Skin epidermis (tissue), 12 donors: Measurements from ENCODE around the gene RET.
"Not testable (repeated sequence)": the region's sequence is repeated elsewhere in the genome, so short reads cannot be mapped to it uniquely, and the experiment has no call there.

ENCODE experiments used
- H3K27ac ChIP-seq, 21 experiments: fragments of 200-600 bp; sonication (generic) in 11 of 21; one replicate each; pipeline ENCODE4 v1.5.0; 2020; ENCODE audit warnings: mild to moderate bottlenecking in 3 of 21, inconsistent platforms in 2 of 21, moderate library complexity in 2 of 21
- H3K4me3 ChIP-seq, 7 experiments: fragments of 200-600 bp; sonication (generic) in 2 of 7; one replicate each; pipeline ENCODE4 v1.5.0; 2020; ENCODE audit warnings: inconsistent platforms in 2 of 7, mild to moderate bottlenecking in 2 of 7, moderate library complexity in 1 of 7

The RET gene

DNA sequence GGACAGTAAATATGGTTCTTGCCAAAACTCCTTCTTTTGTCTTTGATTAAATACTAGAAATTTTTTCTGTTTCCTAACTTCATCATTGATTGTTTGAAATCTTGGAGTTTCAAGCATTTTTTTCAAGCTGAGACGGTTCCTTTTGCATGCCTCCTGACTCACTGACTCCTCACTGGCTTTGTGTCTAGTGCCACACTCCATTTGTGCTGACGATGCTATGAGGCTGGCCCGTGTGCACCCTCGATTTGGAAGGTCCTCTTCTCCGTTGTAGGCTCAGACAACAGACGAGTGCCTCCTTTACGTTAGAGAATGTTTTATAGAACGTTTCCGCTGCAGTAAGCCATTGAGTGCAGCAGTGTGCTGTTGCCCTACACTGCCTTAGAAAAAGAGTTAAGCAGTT, 50.6 kb downstream of the RET start:
- no peak overlapping the region for H3K4me3 ChIP-seq
- H3K27ac ChIP-seq, result peak overlapping the region in 7 of 21 experiments; percentile 44 to 89 (median 62)

DNA sequence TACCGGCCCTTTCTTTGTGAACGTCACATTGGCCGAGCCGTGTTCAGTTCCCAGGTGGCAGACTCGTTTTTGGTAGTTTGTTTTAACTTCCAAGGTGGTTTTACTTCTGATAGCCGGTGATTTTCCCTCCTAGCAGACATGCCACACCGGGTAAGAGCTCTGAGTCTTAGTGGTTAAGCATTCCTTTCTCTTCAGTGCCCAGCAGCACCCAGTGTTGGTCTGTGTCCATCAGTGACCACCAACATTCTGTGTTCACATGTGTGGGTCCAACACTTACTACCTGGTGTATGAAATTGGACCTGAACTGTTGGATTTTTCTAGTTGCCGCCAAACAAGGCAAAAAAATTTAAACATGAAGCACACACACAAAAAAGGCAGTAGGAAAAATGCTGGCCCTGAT, 51.5 kb downstream of the RET start:
- Histone ChIP-seq H3K27ac (peak overlapping the region in 14 of 21 experiments; percentile 10 to 89 (median 70)), H3K4me3 (no peak overlapping the region)

GRCh38 chr10:43128958-43129706, 52.3 kb downstream of the RET start:
- no peak overlapping the region for H3K4me3 ChIP-seq
- peak overlapping the region in 18 of 21 experiments; percentile 41 to 89 (median 67) for H3K27ac ChIP-seq

GRCh38 chr10:43130770-43131171, 53.9 kb downstream of the RET start:
- Histone ChIP-seq H3K4me3 (no peak overlapping the region), H3K27ac (peak overlapping the region in 4 of 21 experiments; percentile 2 to 76 (median 48))

GRCh38 chr10:43131256-43131655, 54.4 kb downstream of the RET start:
- Histone ChIP-seq H3K4me3 (no peak overlapping the region), H3K27ac (peak overlapping the region in 1 of 21 experiments; percentile 75)

DNA sequence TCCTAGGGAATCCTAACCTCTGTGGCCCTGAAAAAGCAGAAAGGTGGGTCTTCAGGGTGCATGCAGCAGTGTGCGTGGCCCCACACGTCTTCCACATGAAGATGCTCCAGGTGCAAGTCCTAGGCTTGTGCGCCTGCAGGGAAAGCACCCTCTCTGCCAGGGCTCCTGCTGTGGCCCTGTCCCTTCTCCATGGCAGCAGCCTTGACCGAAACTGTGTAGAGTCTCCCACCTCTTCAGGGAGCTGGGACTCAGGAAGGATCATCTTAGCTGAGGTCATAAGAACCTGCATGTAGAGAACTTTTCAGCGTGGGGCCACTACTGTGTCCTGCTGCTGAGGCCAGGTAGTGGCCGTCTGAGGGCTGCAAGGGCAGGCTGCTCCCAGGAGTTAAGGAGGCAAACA, 55.0 kb downstream of the RET start:
- Histone ChIP-seq H3K27ac (no peak overlapping the region), H3K4me3 (no peak overlapping the region)

DNA sequence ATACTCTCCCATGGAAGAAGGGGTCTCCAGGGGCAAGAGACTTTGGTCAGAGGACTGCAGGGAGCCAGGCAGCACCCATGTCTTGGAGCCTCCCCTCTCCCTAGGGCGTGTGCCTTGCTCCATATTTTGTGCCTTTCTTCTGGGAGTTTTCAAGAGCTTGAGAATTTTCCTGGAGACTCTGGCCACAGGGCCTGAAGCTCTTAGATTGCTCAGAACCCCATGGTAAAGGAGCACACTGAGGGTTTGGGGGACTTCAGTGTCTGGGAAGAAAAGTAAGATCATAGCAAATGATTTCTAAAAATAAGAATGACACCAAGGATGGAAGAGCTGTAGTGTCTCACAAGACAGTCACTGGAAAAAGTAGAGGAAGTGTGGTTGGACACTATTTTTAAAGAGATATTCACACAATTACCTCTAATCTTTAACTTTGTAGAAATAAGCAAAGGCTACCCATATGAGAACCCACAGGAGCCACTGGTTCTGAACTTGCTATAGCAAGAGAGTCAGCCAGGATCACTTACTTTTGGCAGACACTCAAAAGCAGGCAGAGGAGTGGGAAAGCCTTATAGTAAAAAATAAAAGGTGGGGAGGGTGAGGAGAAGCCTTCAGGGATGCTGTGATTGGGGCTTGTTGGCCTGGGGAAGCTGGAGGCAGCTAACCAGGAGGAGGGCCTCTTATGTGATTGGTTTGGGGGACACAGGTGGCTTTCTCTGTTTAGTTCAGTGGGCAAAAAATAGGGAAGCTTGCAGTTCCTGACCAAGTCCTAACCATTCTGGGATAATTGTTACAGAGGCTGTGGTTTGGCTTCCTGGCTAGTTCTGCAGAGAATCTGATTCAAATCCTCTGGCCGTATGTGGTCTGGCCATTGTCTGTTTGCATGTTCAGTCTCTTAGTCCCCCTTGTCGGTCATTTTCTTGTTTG, 56.3 kb downstream of the RET start:
- H3K27ac ChIP-seq, result peak overlapping the region in 6 of 21 experiments; percentile 10 to 61 (median 48)
- no peak overlapping the region for H3K4me3 ChIP-seq

DNA sequence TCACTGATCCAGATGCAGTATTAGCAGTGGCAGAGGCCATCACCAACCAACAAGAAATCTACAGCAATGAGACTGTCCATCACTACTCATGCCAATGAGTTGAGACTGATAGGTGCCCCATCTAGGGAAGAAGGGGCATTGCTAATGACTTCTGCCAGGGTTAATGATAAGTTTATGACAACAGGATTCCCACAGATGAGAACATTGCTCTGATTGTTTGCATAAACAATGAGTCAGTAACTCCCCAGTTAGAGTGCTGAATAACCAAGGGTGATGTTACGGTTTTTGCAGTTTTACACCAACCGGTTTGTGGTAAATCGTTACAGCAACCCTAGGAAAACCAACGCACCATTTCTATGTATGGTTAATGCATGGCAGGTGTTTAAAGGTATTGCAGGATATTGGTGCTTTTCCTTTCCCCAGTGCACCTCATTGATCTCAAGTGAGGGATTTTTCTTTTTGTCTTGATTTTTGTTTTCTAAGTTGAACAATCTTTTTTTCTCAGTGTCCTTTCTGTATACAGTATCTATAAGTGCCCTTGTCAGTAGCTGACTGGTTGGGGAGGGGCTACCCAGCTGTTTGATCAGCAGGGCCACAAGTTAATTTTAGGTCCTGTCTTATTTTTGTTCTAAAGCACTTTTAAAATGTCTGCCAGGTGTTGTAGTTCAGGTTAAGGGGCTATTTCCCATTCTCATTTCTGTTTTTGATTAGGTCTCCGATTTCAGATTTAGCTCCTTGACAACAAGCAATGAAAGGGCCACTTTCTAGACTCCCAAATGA, 57.4 kb downstream of the RET start:
- H3K4me3 ChIP-seq, result no peak overlapping the region
- peak overlapping the region in 2 of 21 experiments; percentile 59 to 61 for H3K27ac ChIP-seq

- no peak overlapping the region for H3K27ac ChIP-seq
- no peak overlapping the region for H3K4me3 ChIP-seq
Measured at GRCh38 chr10:43135064-43135463, 58.2 kb downstream of the RET start.

GRCh38 chr10:43135656-43136055, 58.8 kb downstream of the RET start:
- H3K4me3 ChIP-seq, result no peak overlapping the region
- peak overlapping the region in 1 of 21 experiments; percentile 5 for H3K27ac ChIP-seq

DNA sequence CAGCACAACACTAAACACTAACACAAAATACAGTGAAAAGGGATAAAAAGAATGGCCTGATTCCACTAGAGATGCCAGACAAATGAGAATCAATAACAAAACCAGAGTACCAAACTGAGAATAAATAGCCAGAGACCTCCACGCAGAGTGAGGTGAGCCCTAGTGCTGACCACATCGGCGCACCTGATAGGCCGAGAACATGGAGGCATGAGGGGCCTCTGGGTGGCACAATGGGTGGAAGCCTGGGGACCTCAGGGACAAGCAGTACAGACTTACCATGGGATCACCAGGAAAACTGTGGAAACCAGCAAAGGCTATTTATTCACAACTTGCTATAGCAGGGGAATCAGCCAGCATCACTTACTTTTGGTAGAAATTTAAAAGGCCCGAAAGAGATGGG, 59.6 kb downstream of the RET start:
- H3K4me3 ChIP-seq, result no peak overlapping the region
- H3K27ac ChIP-seq, result peak overlapping the region in 4 of 21 experiments; percentile 9 to 97 (median 94)

DNA sequence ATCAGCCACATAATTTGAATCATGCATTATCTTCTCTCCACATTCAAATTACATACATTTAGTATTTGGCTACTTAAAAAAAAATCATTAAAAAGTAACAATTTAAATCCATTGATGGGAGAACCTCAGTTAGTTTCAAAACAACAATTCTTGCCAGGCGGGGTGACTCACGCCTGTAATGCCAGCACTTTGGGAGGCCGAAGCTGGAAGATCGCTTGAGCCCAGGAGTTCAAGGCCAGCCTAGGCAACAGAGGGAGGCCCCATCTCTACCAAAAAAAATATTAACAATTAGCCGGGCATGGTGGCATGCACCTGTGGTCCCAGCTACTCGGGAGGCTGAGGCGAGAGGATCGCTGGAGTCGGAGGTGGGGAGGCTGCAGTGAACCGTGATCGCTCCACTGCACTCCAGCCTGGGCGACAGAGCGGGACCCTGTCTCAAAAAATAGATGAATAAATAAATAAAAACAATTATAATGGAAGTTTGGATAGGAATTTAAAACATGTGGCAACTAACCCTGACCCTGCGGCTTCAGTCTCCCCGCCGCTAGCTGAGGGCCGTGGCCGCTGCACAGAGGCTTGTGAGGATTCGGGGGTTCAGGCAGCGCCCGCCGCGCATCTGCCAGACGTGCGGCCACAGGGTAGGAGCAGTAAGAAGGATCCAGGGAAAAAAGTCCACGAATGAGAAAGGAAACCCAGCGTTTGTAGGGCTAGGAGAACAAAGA, 60.3 kb downstream of the RET start:
- Histone ChIP-seq H3K27ac (peak overlapping the region; percentile 31 to 98 (median 95)), H3K4me3 (peak overlapping the region; percentile 81 to 96 (median 91))

DNA sequence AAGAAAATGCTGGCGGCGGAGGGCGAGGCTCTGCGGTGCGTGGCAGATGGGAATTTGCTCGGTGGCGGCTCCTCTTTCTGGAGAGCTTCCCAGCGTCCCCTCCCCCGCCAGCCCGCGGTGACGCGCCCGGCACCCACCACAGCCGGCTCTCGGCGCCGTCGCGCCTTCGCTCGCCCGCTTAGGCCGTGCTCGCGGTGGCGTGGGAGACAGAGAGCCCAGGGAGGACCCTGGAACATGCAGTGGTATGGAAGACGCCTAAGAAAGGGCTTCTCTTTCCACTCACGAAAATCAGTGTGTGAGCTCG, 60.8 kb downstream of the RET start:
- Histone ChIP-seq H3K27ac (peak overlapping the region; percentile 31 to 98 (median 95)), H3K4me3 (peak overlapping the region; percentile 81 to 96 (median 91))

DNA sequence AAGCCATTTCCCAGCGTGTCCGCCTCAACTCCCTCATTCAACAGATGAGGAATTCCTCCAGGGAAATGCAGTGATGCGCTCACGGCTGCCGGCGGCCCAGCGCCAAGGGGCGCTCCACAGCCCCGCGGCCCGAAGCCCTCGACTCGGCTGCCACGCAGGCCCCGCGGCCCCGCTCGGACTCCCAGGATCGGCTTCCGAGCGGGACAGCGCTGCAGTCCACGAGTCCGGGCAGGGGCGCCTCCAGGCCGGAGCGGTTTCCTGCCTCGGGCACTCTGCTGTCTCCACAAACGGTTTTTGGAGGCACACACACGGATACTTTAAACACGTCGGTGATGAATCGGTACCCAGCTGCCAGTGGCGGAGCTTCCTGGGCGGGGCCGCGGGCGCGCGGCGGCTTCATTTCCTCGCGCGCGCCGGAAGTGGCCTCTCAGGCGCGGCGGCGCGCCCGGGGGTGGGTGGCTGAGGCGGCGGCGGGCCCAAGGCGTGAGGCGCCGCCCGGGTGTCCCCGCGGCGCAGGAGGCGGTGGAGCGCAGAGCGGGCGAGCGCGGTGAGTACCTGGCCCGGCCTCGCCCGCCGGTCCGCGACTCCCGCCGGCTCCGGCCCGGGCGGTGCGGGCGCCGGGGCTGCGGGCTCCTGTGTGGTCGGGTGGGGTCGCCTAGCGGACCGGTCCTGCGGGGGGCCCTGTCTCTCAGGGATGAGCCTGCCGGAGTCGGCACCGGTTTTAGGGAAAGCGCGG, 61.3 kb downstream of the RET start, which contains the start of gene CSGALNACT2:
TSS of gene CSGALNACT2 (plus strand) at position 425 of the 736 bp plus-strand sequence. CDS start 16,705 bp downstream, outside the sequence.
- Histone ChIP-seq H3K4me3 (peak within 1 kb of the TSS; percentile 81 to 96 (median 91)), H3K27ac (peak within 1 kb of the TSS; percentile 77 to 98 (median 95))

- H3K27ac ChIP-seq, result peak overlapping the region; percentile 74 to 98 (median 93)
- H3K4me3 ChIP-seq, result peak overlapping the region; percentile 81 to 96 (median 91)
Measured at GRCh38 chr10:43138757-43139241, 61.9 kb downstream of the RET start.

GRCh38 chr10:43141421-43141820, 64.6 kb downstream of the RET start:
- Histone ChIP-seq H3K4me3 (no peak overlapping the region), H3K27ac (peak overlapping the region in 4 of 21 experiments; percentile 34 to 92 (median 80))

DNA sequence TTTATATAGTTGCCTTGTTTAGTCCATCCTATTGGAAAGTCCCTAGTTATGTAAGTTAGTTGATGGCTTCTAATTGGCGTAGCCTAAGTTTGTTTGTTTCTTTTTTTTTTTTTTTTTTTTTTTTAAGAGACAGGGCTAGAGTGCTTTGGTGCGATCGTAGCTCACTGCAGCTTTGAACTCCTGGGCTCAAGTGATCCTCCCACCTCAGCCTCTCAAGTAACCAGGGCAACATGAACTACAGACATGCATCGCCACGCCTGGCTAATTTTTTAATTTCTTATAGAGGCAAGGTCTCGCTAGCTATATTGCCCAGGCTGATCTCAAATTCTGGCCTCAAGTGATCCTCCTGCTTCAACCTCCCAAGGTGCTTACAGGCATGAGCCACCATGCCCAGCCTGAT, 68.4 kb downstream of the RET start:
- Histone ChIP-seq H3K4me3 (no peak overlapping the region), H3K27ac (no peak overlapping the region)

DNA sequence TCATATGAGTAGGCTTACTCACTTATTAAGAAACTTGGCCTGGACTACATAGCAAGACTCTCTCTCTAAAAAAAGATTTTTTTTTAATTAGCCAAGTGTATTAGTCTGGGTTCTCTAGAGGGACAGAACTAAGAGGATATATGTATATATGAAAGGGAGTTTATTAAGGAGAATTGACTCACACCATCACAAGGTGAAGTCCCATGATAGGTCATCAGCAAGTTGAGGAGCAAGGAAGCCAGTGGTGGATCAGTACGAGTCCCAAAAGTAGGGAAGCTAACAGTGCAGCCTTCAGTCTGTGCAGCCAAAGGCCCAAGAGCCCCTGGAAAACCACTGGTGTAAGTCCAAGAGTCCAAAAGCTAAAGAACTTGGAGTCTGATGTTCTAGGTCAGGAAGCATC, 69.1 kb downstream of the RET start:
- H3K4me3 ChIP-seq, H3K27ac ChIP-seq: not testable (repeated sequence)
